Right lung (tissue), 5 donors: ENCODE data around the gene PROX1. TPM values are rescaled to one million over a fixed set of nuclear protein-coding genes. Genes with fewer than 3 reads are reported as not detected.

Source experiments
- DNase-seq, 2 donors: peaks; one replicate each; pipeline ENCODE4 v3.0.0-alpha.2; 2013
- polyA plus RNA-seq, 5 donors: library from polyadenylated mRNA; unstranded; fragments of 120-200 nt; gene quantifications; one replicate each; pipeline versions ENCODE4 v1.2.1 to v1.2.3, GENCODE V29; 2013; ENCODE audit warnings: inconsistent platforms in 1 of 5, low replicate concordance in 1 of 5; ENCODE audit not compliant: insufficient read length in 5 of 5, insufficient read depth in 1 of 5

Gene PROX1
- polyA plus RNA-seq, 5 donors = 5.1 to 11.5 (median 7.4) TPM

- no peak for DNase-seq
Measured at GRCh38 chr1:214018386-214019268, 30.9 kb downstream of the PROX1 start.

GRCh38 chr1:214019499-214019898 lies 31.7 kb downstream of the PROX1 start:
- DNase-seq = no peak

- DNase-seq = no peak
Measured at GRCh38 chr1:214021321-214021720, 33.5 kb downstream of the PROX1 start.

GRCh38 chr1:214022229-214022791 lies 34.5 kb downstream of the PROX1 start:
- no peak for DNase-seq

DNA sequence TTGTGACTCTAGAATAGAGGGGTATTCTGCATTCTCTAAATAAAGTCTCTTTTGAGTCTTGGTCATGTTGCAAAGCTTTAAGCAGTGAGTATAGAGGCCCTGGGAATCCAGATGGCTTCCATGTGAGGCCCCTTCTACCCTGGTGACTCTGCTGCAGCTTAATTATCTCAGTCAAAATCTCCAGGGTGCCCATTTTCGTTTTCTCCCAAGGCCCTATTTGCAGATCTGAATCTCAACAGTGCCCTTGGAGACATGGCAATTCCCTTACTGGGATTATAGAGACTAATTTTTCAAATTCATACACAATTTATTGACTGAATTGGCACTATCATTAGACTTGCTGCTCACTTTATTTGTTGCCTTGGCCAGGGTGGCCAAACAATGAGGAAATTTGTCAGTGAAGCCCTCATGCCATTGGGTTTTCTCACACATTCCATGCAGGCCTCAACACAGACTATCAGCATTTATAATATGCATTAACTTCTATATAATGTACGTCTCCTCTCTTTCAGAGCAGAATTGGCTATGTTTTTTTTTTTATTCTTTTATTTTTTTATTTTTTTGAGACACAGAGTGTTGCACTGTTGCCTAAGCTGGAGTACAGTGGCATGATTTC lies 35.1 kb downstream of the PROX1 start:
- DNase-seq = no peak

DNA sequence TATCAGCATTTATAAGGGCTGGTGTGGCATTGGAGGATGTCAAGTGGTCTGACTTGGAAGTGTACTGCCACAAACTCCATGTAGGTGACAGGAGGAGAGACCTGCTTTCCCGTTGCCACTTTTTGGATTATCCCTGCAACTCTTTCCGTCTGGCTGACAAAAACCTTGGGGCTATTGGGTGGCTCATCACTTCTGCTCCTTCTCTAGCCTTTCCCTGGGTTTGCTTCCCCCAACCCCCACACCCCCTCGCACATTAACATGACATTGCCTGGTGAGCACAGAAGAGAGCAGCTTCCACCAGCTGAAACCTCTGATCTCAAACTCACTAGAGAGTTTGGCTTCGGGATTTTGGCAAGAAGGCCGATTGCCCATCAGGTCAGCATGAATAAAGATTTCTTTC lies 39.2 kb downstream of the PROX1 start:
- no peak for DNase-seq

DNA sequence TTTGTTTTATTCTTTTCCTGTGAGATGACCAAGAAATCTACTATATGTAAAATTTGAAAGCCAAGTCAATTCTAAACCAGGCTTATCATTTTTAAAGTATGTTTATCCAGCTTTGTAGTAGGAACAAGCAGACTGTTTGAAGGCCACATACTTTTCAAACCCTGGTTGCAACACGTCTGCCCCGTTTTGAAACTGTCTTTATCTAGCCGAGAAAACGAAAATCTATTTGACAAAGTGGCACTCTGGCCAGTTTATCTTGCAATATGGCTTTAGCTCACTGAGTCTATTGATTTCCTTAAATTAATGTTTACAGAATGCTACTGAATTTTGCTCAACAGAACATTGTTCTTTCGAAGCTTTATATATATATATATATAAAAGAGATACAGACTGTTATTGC lies 39.7 kb downstream of the PROX1 start:
- DNase-seq = no peak

GRCh38 chr1:214028095-214028494 lies 40.3 kb downstream of the PROX1 start:
- no peak for DNase-seq

GRCh38 chr1:214028649-214029406 lies 41.1 kb downstream of the PROX1 start:
- DNase-seq = no peak

GRCh38 chr1:214029796-214030195 lies 42.0 kb downstream of the PROX1 start:
- DNase-seq = no peak

- DNase-seq = no peak
Measured at GRCh38 chr1:214031267-214031650, 43.5 kb downstream of the PROX1 start.

DNA sequence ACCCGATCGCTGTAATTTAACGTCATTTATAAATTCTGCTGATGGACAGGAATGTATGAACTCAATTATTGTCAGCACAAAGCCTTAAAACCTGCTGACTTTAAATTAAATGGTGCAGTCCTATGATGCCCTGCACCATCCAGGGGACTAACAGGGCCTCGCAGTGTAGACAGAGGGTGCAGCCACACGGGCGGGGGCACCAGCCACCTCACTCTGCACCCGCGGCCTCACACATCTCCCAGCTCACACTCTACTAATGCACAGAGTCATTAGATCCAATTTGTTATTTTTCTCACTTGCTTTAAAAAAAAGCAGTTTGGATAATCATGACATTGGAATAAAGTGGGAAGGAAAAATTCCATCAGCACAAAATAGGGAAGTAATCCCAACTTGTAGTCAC lies 49.7 kb downstream of the PROX1 start:
- DNase-seq = no peak

DNA sequence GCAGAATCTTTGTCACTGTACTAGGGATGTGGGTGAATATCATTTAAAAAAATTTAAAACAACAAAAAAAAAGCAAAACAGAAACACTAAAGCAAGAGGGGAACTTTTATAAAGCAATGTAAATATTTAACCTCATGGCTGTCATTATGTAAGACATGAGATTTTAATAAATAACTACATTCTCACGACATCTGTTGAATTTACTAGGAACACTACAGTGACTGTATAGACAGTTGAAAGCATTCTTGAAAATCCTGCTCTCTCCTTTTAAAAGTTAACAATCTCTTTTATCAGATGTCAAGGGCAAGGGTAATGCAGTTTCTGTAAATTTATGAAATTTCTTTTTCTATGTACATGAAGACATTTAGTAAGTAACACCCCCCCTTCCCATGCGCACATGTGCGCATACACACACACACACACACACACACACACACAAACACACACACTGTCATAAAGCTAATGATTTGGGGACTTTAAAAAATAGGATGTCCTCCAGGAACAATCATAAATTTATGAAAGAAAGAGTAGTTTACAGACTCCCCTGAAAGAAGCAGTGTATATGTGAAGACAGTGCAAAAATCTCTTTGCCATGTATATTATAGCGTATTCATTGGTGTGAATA lies 51.7 kb downstream of the PROX1 start:
- DNase-seq = no peak

DNA sequence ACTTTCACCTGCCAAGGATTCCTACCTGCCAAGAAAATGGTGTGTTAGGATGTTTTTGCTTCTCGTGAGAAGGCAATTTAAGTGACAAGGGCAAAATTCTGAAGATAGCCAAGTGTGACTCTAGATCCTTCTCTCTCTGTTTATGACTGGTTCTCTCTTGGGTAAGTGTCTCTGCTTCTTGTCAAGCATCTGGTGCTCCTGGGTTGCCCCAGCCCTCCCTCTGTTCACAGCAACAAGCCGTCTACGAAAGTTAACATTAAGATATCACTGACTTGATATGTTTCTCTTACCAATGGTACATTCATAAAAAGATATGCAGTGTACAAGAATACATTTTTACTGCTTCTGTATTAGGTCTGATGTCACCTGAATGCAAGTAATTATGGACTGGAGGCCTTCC lies 55.4 kb downstream of the PROX1 start:
- no peak for DNase-seq

- no peak for DNase-seq
Measured at GRCh38 chr1:214044438-214045214, 56.9 kb downstream of the PROX1 start.

GRCh38 chr1:214050513-214051401 lies 63.0 kb downstream of the PROX1 start:
- no peak for DNase-seq

GRCh38 chr1:214051786-214052185 lies 64.0 kb downstream of the PROX1 start:
- DNase-seq = no peak

- no peak for DNase-seq
Measured at GRCh38 chr1:214058076-214058475, 70.3 kb downstream of the PROX1 start.

DNA sequence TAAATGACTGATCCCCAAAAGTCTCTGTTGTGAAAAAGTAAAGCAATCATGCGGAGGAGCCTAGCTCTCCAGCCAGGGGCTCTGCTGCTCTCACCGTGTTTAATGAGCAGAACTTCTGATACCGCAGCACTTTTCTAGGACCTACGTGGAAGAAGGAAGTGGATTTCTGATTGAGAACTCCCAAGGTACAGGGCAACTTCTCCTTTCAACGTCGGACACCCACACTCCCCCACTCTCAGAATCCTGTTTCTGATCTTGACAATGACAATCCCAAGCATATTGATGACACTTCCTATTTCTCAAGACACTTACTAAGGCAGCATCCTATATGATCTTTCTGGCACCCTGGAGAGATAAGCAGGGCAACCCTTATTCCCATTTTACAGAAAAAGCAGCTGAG lies 78.4 kb downstream of the PROX1 start:
- DNase-seq = no peak

DNA sequence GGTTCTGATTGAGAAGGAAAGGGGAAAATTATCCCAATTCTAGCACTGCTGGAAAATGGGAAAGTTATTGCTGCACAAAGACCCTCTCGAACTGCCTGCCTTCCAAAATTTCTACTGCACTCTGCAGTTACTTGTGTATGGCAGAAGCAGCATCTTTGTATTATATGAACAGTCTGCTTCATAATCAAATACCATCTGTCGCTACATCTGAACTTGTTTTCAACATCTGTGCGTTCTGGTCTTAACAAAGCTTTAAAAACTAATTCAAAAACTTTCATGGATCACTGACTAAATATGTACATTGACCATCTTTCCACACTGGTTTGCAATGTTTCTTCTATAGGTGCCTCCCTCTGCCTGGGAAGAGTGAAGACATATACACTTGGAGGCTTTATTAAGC lies 79.2 kb downstream of the PROX1 start:
- DNase-seq = no peak
